ENCODE results near the gene MPRIP. TPM values are rescaled to one million over a fixed set of nuclear protein-coding genes. Genes with fewer than 3 reads are reported as not detected.
"Not testable (repeated sequence)": the region's sequence is repeated elsewhere in the genome, so short reads cannot be mapped to it uniquely, and the experiment has no call there.

MPRIP gene
- total RNA-seq: 100 to 1,000 TPM; 120 to 309 (median 197) TPM
- polyA plus RNA-seq: 100 to 1,000 TPM in 1 of 3 donors, 10 to 100 TPM in 2; 52.3 to 114 (median 83.0) TPM
- long read RNA-seq, donor 1, full-length matches to known transcripts: 6 of 20 reads
- long read RNA-seq, donor 1, partial matches to known transcripts: 14 of 20 reads
- long read RNA-seq, donor 1, other reads (novel, unspliced or antisense): 0 of 20 reads
- long read RNA-seq, donor 2, full-length matches to known transcripts: 8 of 48 reads
- long read RNA-seq, donor 2, partial matches to known transcripts: 40 of 48 reads
- long read RNA-seq, donor 2, other reads (novel, unspliced or antisense): 0 of 48 reads

- intact Hi-C loops (cut with DNase I; ENCODE audit: low total_unique reads): no loop called here
- TF ChIP-seq CTCF (IDR thresholded peaks at IDR 0.05 in 8 of 11, conservative IDR thresholded peaks at IDR 0.05 in 3 of 11): no peak
- TF ChIP-seq POLR2AphosphoS5 (IDR thresholded peaks at IDR 0.05): peak; percentile 30 to 66 (median 47)
- no peak for DNase-seq
- peaks cover 36 to 63% (median 53%) of the 10 kb centered on the region in 6 donors for H3K4me1 ChIP-seq
- whole genome bisulfite sequencing, 5 donors: 0 to 1% (median 1%) methylated on average over 17 to 67 of the region's 67 CpGs
- H3K4me3 ChIP-seq: peak within 1 kb of the TSS; percentile 46 to 89 (median 72)
- no peaks in the 10 kb centered on the region for H3K9me3 ChIP-seq
- peak within 1 kb of the TSS; percentile 61 to 85 (median 78) for H3K27ac ChIP-seq
- no peaks in the 10 kb centered on the region for H3K36me3 ChIP-seq
- H3K27me3 ChIP-seq (replicated peaks in 1 of 7): no peaks in the 10 kb centered on the region
Observed at GRCh38 chr17:17042384-17042736, at the start of gene MPRIP. Gene MPRIP, plus strand, starts transcription at chr17:17042457. Its CDS starts 392 bp downstream, at chr17:17042849.

- no peak overlapping the region for H3K27ac ChIP-seq
- no peak for DNase-seq
- intact Hi-C loops (cut with DNase I; ENCODE audit: low total_unique reads): loop anchor here (10.0 kb wide), 1 partner anchor 350 kb away; no protein-coding TSS in a partner anchor
- H3K36me3 ChIP-seq: no peaks in the 10 kb centered on the region
- no peak overlapping the region for H3K4me3 ChIP-seq
- peaks cover 7 to 24% (median 15%) of the 10 kb centered on the region in 6 donors for H3K4me1 ChIP-seq
- H3K9me3 ChIP-seq: no peaks in the 10 kb centered on the region
- TF ChIP-seq POLR2A (IDR thresholded peaks at IDR 0.05) (no peak), POLR2AphosphoS5 (IDR thresholded peaks at IDR 0.05) (no peak), CTCF (IDR thresholded peaks at IDR 0.05 in 8 of 11, conservative IDR thresholded peaks at IDR 0.05 in 3 of 11) (no peak)
- WGBS, 5 donors: 85 to 93% (median 90%) methylated on average over 2 of the region's 2 CpGs
- no peaks in the 10 kb centered on the region for H3K27me3 ChIP-seq (replicated peaks in 1 of 7)
Observed at GRCh38 chr17:16994631-16995030, 47.6 kb upstream of the MPRIP start.

- Histone ChIP-seq H3K27ac (no peak overlapping the region), H3K27me3 (replicated peaks in 1 of 7) (no peaks in the 10 kb centered on the region), H3K36me3 (no peaks in the 10 kb centered on the region), H3K9me3 (no peaks in the 10 kb centered on the region), H3K4me3 (no peak overlapping the region), H3K4me1 (peaks cover 0 to 15% (median 6%) of the 10 kb centered on the region in 6 donors)
- no peak for DNase-seq
- no peak for TF ChIP-seq POLR2AphosphoS5 (IDR thresholded peaks at IDR 0.05)
- no peak for TF ChIP-seq POLR2A (IDR thresholded peaks at IDR 0.05)
- intact Hi-C loops (cut with DNase I; ENCODE audit: low total_unique reads): loop anchor here (10.0 kb wide), 1 partner anchor 351 kb away; no protein-coding TSS in a partner anchor
- WGBS, 5 donors: 84 to 92% (median 88%) methylated on average over 7 of the region's 7 CpGs
Observed at GRCh38 chr17:16995930-16996329, 46.3 kb upstream of the MPRIP start.

GRCh38 chr17:16996726-16997125 lies 45.5 kb upstream of the MPRIP start:
- H3K4me3 ChIP-seq: not testable (repeated sequence)
- peak; percentile 47 for DNase-seq
- WGBS, 5 donors: 84 to 98% (median 92%) methylated on average over 11 of the region's 11 CpGs

More at GRCh38 chr17:16996726-16997125, 45.5 kb upstream of the MPRIP start:
- H3K36me3 ChIP-seq; H3K9me3 ChIP-seq; H3K27me3 ChIP-seq (replicated peaks in 1 of 7); H3K27ac ChIP-seq: not testable (repeated sequence)
- intact Hi-C loops (cut with DNase I; ENCODE audit: low total_unique reads): loop anchor here (10.0 kb wide), 1 partner anchor 352 kb away; no protein-coding TSS in a partner anchor
- peaks cover 0 to 13% (median 4%) of the 10 kb centered on the region in 6 donors for H3K4me1 ChIP-seq
